MM.1S (cell line): ENCODE results near the gene CNIH3.

ENCODE experiments used
- DNase-seq: peaks from one replicate; pipeline ENCODE4 v3.0.0-alpha.2; 2015
- H2AFZ ChIP-seq: fragments of 300-600 bp; sonication (generic); 2 replicates; pipeline ENCODE4 v1.6.0; 2016; ENCODE audit warnings: antibody characterized with exemption, low read length
- H3F3A ChIP-seq: fragments of 300-600 bp; sonication (generic); 2 replicates; pipeline ENCODE4 v1.6.1; 2016; ENCODE audit warnings: mild to moderate bottlenecking, antibody characterized with exemption, low read length, moderate library complexity, mixed read lengths; ENCODE audit not compliant: insufficient read depth
- H3K27ac ChIP-seq: fragments of 300-600 bp; sonication (generic); 2 replicates; pipeline ENCODE4 v1.5.1; 2016; ENCODE audit warnings: mild to moderate bottlenecking, low read length
- H3K27me3 ChIP-seq: fragments of 300-600 bp; sonication (generic); replicated peaks from 2 replicates; pipeline ENCODE4 v1.6.0; 2016; ENCODE audit warnings: low read length; ENCODE audit not compliant: insufficient read depth
- H3K36me3 ChIP-seq: fragments of 300-600 bp; sonication (generic); replicated peaks from 2 replicates; pipeline ENCODE4 v1.6.1; 2016; ENCODE audit warnings: mild to moderate bottlenecking, low read length, mixed read lengths; ENCODE audit not compliant: insufficient read depth
- H3K4me1 ChIP-seq: fragments of 300-600 bp; sonication (generic); 2 replicates; pipeline ENCODE4 v1.6.1; 2016; ENCODE audit warnings: low read length, mixed read lengths
- H3K4me2 ChIP-seq: fragments of 300-600 bp; sonication (generic); 2 replicates; pipeline ENCODE4 v1.6.0; 2016; ENCODE audit warnings: low read depth, low read length
- H3K4me3 ChIP-seq: fragments of 300-600 bp; sonication (generic); 2 replicates; pipeline ENCODE4 v1.5.1; 2016; ENCODE audit warnings: low read length, mixed read lengths
- H3K79me2 ChIP-seq: fragments of 300-600 bp; sonication (generic); 2 replicates; pipeline ENCODE4 v1.6.1; 2016; ENCODE audit warnings: mixed run types, low read length, mixed read lengths
- H3K9ac ChIP-seq: fragments of 300-600 bp; sonication (generic); 2 replicates; pipeline ENCODE4 v1.6.1; 2016; ENCODE audit warnings: low read length, mixed read lengths
- H3K9me2 ChIP-seq: fragments of 300-600 bp; sonication (generic); replicated peaks from 2 replicates; pipeline ENCODE4 v1.6.1; 2016; ENCODE audit warnings: mild to moderate bottlenecking, low read length, mixed read lengths; ENCODE audit not compliant: insufficient read depth
- H3K9me3 ChIP-seq: fragments of 300-600 bp; sonication (generic); replicated peaks from 2 replicates; pipeline ENCODE4 v1.6.1; 2016; ENCODE audit warnings: mild to moderate bottlenecking, low read length, mixed read lengths; ENCODE audit not compliant: insufficient read depth
- H4K20me1 ChIP-seq: fragments of 300-600 bp; sonication (generic); 2 replicates; pipeline ENCODE4 v1.6.1; 2016; ENCODE audit warnings: mild to moderate bottlenecking, low read length, moderate library complexity, mixed read lengths; ENCODE audit not compliant: insufficient read depth
- CTCF ChIP-seq: fragments of 300-600 bp; sonication (generic); IDR thresholded peaks from 2 replicates; pipeline ENCODE4 v1.5.1; 2016; ENCODE audit warnings: antibody characterized with exemption, low read length, mixed read lengths
- EZH2 ChIP-seq: fragments of 300-600 bp; sonication (generic); optimal IDR thresholded peaks from 2 replicates; pipeline ENCODE3; 2017; ENCODE audit warnings: low read depth, mild to moderate bottlenecking, antibody characterized with exemption, low read length, mixed read lengths
- EZH2phosphoT487 ChIP-seq: fragments of 300-600 bp; sonication (generic); IDR thresholded peaks from 2 replicates; pipeline ENCODE4 v1.6.1; 2018; ENCODE audit warnings: antibody characterized with exemption, low read length

Gene CNIH3

DNA sequence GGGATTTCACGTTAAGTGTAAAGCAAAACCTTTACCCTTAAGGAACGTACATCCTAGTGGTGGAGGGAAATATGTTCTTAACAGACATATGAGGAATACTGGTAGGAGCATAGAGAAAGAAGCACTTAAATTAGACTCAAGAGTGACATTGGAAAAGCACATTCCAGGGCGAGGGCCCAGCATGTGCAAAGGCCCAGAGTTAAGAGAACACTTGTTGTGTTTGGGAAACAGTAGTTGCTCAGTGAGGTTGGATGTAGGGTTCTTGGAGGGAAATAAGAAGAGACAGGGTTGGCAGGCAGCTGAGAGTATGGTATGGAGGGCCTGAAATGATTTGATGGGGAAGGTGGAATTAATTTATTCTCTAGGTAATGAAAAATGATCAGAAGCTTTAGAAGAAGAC, 115.5 kb downstream of the CNIH3 start:
- H3F3A ChIP-seq: no peaks in the 10 kb centered on the region
- no peaks in the 10 kb centered on the region for H3K27me3 ChIP-seq
- TF ChIP-seq CTCF (no peak), EZH2phosphoT487 (no peak)
- H3K4me2 ChIP-seq: no peak overlapping the region
- H3K9ac ChIP-seq: no peak overlapping the region
- H3K4me3 ChIP-seq: no peak overlapping the region
- no peaks in the 10 kb centered on the region for H4K20me1 ChIP-seq
- H3K27ac ChIP-seq: no peak overlapping the region
- H3K9me2 ChIP-seq: no peaks in the 10 kb centered on the region
- H3K9me3 ChIP-seq: no peaks in the 10 kb centered on the region
- no peak for DNase-seq
- H3K4me1 ChIP-seq: no peaks in the 10 kb centered on the region
- no peaks in the 10 kb centered on the region for H3K79me2 ChIP-seq
- H2AFZ ChIP-seq: no peak overlapping the region
- H3K36me3 ChIP-seq: no peaks in the 10 kb centered on the region

- H4K20me1 ChIP-seq: no peaks in the 10 kb centered on the region
- no peaks in the 10 kb centered on the region for H3K27me3 ChIP-seq
- TF ChIP-seq EZH2phosphoT487 (no peak), EZH2 (no peak), CTCF (no peak)
- no peaks in the 10 kb centered on the region for H3F3A ChIP-seq
- H3K9ac ChIP-seq: no peak overlapping the region
- H3K4me1 ChIP-seq: no peaks in the 10 kb centered on the region
- H3K9me2 ChIP-seq: no peaks in the 10 kb centered on the region
- no peak overlapping the region for H3K4me3 ChIP-seq
- DNase-seq: no peak
- no peak overlapping the region for H3K4me2 ChIP-seq
- H3K9me3 ChIP-seq: no peaks in the 10 kb centered on the region
- H3K79me2 ChIP-seq: no peaks in the 10 kb centered on the region
- no peaks in the 10 kb centered on the region for H3K36me3 ChIP-seq
- H2AFZ ChIP-seq: no peak overlapping the region
- no peak overlapping the region for H3K27ac ChIP-seq
Measured at GRCh38 chr1:224732377-224733026, 116.4 kb downstream of the CNIH3 start.

DNA sequence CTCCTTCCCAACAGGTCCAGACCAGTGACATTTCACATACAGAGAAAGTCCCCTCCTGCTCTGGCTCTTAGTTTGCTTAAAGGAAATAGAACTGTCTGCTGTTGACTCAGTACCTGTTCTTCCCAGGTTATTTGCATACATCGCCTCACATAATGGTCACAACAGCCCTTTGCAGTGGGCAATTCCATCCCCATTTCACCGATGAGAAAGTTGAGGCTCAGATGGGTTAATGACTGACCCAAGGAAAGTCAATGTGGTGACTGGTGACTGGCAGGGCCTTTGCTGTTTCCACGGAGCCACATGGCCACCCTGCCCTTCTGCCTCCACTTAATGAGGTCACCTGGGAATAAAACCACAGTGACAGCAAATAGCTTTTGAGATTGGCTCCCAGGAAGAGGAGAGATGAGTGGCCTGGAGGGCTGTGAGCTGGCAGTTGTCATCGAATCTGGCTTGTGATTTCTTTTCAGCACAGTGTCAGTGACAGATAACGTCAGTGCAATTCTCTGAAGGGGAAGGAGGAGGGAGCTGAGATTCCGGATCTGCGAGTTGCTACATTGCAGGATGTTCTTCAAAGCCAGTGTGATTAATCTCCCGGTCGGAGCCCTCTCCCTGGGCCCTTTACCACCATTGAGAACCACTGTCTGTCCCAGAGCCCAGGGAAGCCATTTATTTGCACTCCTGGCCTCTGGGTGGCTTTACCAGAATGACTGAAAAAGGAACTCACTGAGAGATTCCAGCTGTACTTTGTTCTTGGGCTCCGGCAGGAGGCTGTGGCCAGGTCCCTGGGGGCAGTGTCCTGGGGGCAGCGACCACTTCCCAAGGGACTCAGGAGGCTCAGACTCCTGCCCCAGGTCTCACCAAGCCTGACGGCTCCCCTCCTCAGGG, 117.2 kb downstream of the CNIH3 start:
- Histone ChIP-seq H3K27ac (no peak overlapping the region), H3K4me1 (no peaks in the 10 kb centered on the region), H3K36me3 (no peaks in the 10 kb centered on the region), H3K4me3 (no peak overlapping the region), H3K9me3 (no peaks in the 10 kb centered on the region), H3K9ac (no peak overlapping the region), H3K79me2 (no peaks in the 10 kb centered on the region), H3K4me2 (no peak overlapping the region), H3K27me3 (no peaks in the 10 kb centered on the region), H3K9me2 (no peaks in the 10 kb centered on the region), H3F3A (no peaks in the 10 kb centered on the region), H4K20me1 (no peaks in the 10 kb centered on the region), H2AFZ (no peak overlapping the region)
- TF ChIP-seq EZH2 (no peak), EZH2phosphoT487 (no peak), CTCF (no peak)
- no peak for DNase-seq
